ENCODE measurements around the gene TAF1. TPM values are rescaled to one million over a fixed set of nuclear protein-coding genes. Genes with fewer than 3 reads are reported as not detected.
"Not testable (repeated sequence)": the region's sequence is repeated elsewhere in the genome, so short reads cannot be mapped to it uniquely, and the experiment has no call there.

TAF1 gene
- total RNA-seq, 2 donors from 2014 or later, result 24.4 to 38.9 TPM

GRCh38 chrX:71496476-71496875 lies 130.3 kb downstream of the TAF1 start:
- H3K27ac ChIP-seq, result no peak overlapping the region
- DNase-seq (no peak), ATAC-seq (no peak)
- 81 to 87% methylated on average over 3 of the region's 3 CpGs for WGBS, 2 donors
- H3K27me3 ChIP-seq, result no peaks in the 10 kb centered on the region
- no peak for TF ChIP-seq CTCF (IDR thresholded peaks at IDR 0.05)
- TF ChIP-seq POLR2A (IDR thresholded peaks at IDR 0.05), result no peak
- no peaks in the 10 kb centered on the region for H3K36me3 ChIP-seq (replicated peaks in 1 of 2; ENCODE audit: insufficient read depth in 1 of 2, low read depth in 2 of 2)
- no peaks in the 10 kb centered on the region for H3K9me3 ChIP-seq
- H3K4me3 ChIP-seq, result no peak overlapping the region
- intact Hi-C loops (cut with DNase I), result no loop called here
- peaks cover 7% of the 10 kb centered on the region for H3K4me1 ChIP-seq

GRCh38 chrX:71502080-71502479 lies 135.9 kb downstream of the TAF1 start:
- H3K36me3 ChIP-seq (replicated peaks in 1 of 2; ENCODE audit: insufficient read depth in 1 of 2, low read depth in 2 of 2); DNase-seq: not testable (repeated sequence)

GRCh38 chrX:71504346-71504745 lies 138.2 kb downstream of the TAF1 start:
- Histone ChIP-seq H3K4me1 (no peaks in the 10 kb centered on the region), H3K27me3 (no peaks in the 10 kb centered on the region), H3K4me3 (no peak overlapping the region), H3K27ac (no peak overlapping the region), H3K9me3 (no peaks in the 10 kb centered on the region), H3K36me3 (replicated peaks in 1 of 2; ENCODE audit: insufficient read depth in 1 of 2, low read depth in 2 of 2) (no peaks in the 10 kb centered on the region)
- DNase-seq (no peak), ATAC-seq (no peak)
- intact Hi-C loops (cut with DNase I), result no loop called here
- TF ChIP-seq POLR2A (IDR thresholded peaks at IDR 0.05), result no peak
- TF ChIP-seq CTCF (IDR thresholded peaks at IDR 0.05), result no peak
- no CpG with 5 or more reads among the region's 1 CpG for WGBS, 2 donors

More at GRCh38 chrX:71502080-71502479, 135.9 kb downstream of the TAF1 start:
- ATAC-seq; H3K9me3 ChIP-seq; H3K4me3 ChIP-seq; H3K27me3 ChIP-seq; intact Hi-C loops (cut with DNase I); H3K4me1 ChIP-seq; H3K27ac ChIP-seq: not testable (repeated sequence)
- WGBS, 2 donors, result 92 to 100% methylated on average over 1 to 5 of the region's 5 CpGs

GRCh38 chrX:71509289-71509688 lies 143.1 kb downstream of the TAF1 start:
- Histone ChIP-seq H3K27ac (no peak overlapping the region), H3K9me3 (no peaks in the 10 kb centered on the region), H3K4me3 (no peak overlapping the region), H3K36me3 (replicated peaks in 1 of 2; ENCODE audit: insufficient read depth in 1 of 2, low read depth in 2 of 2) (no peaks in the 10 kb centered on the region), H3K27me3 (no peaks in the 10 kb centered on the region), H3K4me1 (no peaks in the 10 kb centered on the region)
- WGBS, 2 donors, result 100% methylated on average over 1 of the region's 1 CpG; no CpG with 5 or more reads in 1 of the 2 donors
- TF ChIP-seq POLR2A (IDR thresholded peaks at IDR 0.05) (no peak), CTCF (IDR thresholded peaks at IDR 0.05) (no peak)
- ATAC-seq (no peak), DNase-seq (no peak)
- intact Hi-C loops (cut with DNase I), result no loop called here

GRCh38 chrX:71510161-71510560 lies 144.0 kb downstream of the TAF1 start:
- DNase-seq (no peak), ATAC-seq (no peak)
- intact Hi-C loops (cut with DNase I), result no loop called here
- H3K4me1 ChIP-seq, result no peaks in the 10 kb centered on the region
- no peak overlapping the region for H3K27ac ChIP-seq
- TF ChIP-seq POLR2A (IDR thresholded peaks at IDR 0.05) (no peak), CTCF (IDR thresholded peaks at IDR 0.05) (no peak)
- H3K27me3 ChIP-seq, result no peaks in the 10 kb centered on the region
- no peak overlapping the region for H3K4me3 ChIP-seq
- H3K36me3 ChIP-seq (replicated peaks in 1 of 2; ENCODE audit: insufficient read depth in 1 of 2, low read depth in 2 of 2), result no peaks in the 10 kb centered on the region
- 95 to 96% methylated on average over 2 of the region's 2 CpGs for WGBS, 2 donors
- H3K9me3 ChIP-seq, result no peaks in the 10 kb centered on the region

GRCh38 chrX:71513731-71514130 lies 147.6 kb downstream of the TAF1 start:
- H3K27me3 ChIP-seq; H3K4me3 ChIP-seq; H3K9me3 ChIP-seq; DNase-seq; intact Hi-C loops (cut with DNase I); ATAC-seq; H3K27ac ChIP-seq; H3K4me1 ChIP-seq; H3K36me3 ChIP-seq (replicated peaks in 1 of 2; ENCODE audit: insufficient read depth in 1 of 2, low read depth in 2 of 2): not testable (repeated sequence)
- 90 to 95% methylated on average over 2 to 4 of the region's 4 CpGs for WGBS, 2 donors

Data from body of pancreas (tissue), 4 donors.